Left lung (tissue), 10 donors: ENCODE measurements around the gene MRPS21. TPM values are rescaled to one million over a fixed set of nuclear protein-coding genes. Genes with fewer than 3 reads are reported as not detected.

Experiments used
- ATAC-seq: fragments of 200-7000 bp; cut with Tn5 transposase; one replicate; pipeline ENCODE4 v1.9.1; 2020; ENCODE audit warnings: moderate library complexity
- DNase-seq, 4 donors: peaks; one replicate each; pipeline ENCODE4 v3.0.0-alpha.2; 2013 to 2020
- H3K27ac ChIP-seq, 2 donors: fragments of 200-600 bp; sonication (generic) in 1 of 2; one replicate each; pipeline versions ENCODE4 v1.5.0 to v1.8.0; 2020 to 2021
- H3K27me3 ChIP-seq, 2 donors: fragments of 200-600 bp; sonication (generic) in 1 of 2; one replicate each; pipeline versions ENCODE4 v1.5.0 to v1.8.0; 2020 to 2021
- H3K36me3 ChIP-seq, 2 donors: fragments of 200-600 bp; sonication (generic) in 1 of 2; one replicate each; pipeline versions ENCODE4 v1.5.0 to v1.8.0; 2020 to 2021
- H3K4me1 ChIP-seq, 2 donors: fragments of 200-600 bp; one replicate each; pipeline ENCODE4 v1.8.0; 2021
- H3K4me3 ChIP-seq, 2 donors: fragments of 200-600 bp; sonication (generic) in 1 of 2; one replicate each; pipeline versions ENCODE4 v1.5.0 to v1.8.0; 2020 to 2021; ENCODE audit warnings: mild to moderate bottlenecking in 1 of 2
- H3K9me3 ChIP-seq, 2 donors: fragments of 200-600 bp; sonication (generic) in 1 of 2; one replicate each; pipeline versions ENCODE4 v1.5.0 to v1.8.0; 2020 to 2021
- CTCF ChIP-seq, 2 donors: fragments of 200-600 bp; sonication (generic) in 1 of 2; IDR thresholded peaks; one replicate each; pipeline versions ENCODE4 v1.5.0 to v1.8.0; 2021; ENCODE audit warnings: antibody characterized with exemption in 2 of 2
- intact Hi-C, 2 donors: fragments of 100-400 bp; cut with DNase I; formaldehyde crosslinking; loops; one replicate each; pipeline versions ENCODE4 v1.11.2 to v1.14.2; 2022
- polyA plus RNA-seq, 6 donors: library from polyadenylated mRNA; unstranded; fragments of 120-200 nt; gene quantifications; one replicate each; pipeline ENCODE4 v1.2.1, GENCODE V29; 2013; ENCODE audit not compliant: insufficient read length in 6 of 6
- total RNA-seq, 2 donors: library from RNA; stranded (reverse); fragmentation: NEBNext Ultra II Directional; extraction: Animal tissue kit (Norgen Biotek cat#: 25700); gene quantifications; one replicate each; pipeline ENCODE4 v1.2.1, GENCODE V29; 2021
- donor health status: DM: no; HTN: yes; CAD: no.
- donor health status: DM: no; HTN: no; CAD: no.

The MRPS21 gene
- total and polyA plus RNA-seq, 8 donors = 44.2 to 66.2 (median 56.2) TPM

- H3K4me3 ChIP-seq = no peak overlapping the region
- no peaks in the 10 kb centered on the region for H3K9me3 ChIP-seq
- peaks cover 0 to 35% of the 10 kb centered on the region in 2 donors for H3K27me3 ChIP-seq
- H3K27ac ChIP-seq = no peak overlapping the region
- TF ChIP-seq CTCF (IDR thresholded peaks at IDR 0.05) = no peak
- intact Hi-C loops = no loop called here
- DNase-seq (no peak), ATAC-seq (no peak)
- peaks cover 0 to 24% of the 10 kb centered on the region in 2 donors for H3K4me1 ChIP-seq
- no peaks in the 10 kb centered on the region for H3K36me3 ChIP-seq
Measured at GRCh38 chr1:150256554-150257341, 36.9 kb upstream of the MRPS21 start.

GRCh38 chr1:150257624-150258585 is 35.8 kb upstream of the MRPS21 start, which contains the start of gene CA14:
CA14 (plus strand) TSS chr1:150257774; CDS start chr1:150258129, 355 bp downstream.
- Histone ChIP-seq H3K27ac (no peak within 1 kb of the TSS), H3K27me3 (peaks cover 0 to 35% of the 10 kb centered on the region in 2 donors), H3K36me3 (no peaks in the 10 kb centered on the region), H3K4me3 (no peak within 1 kb of the TSS), H3K9me3 (no peaks in the 10 kb centered on the region), H3K4me1 (peaks cover 0 to 24% of the 10 kb centered on the region in 2 donors)
- DNase-seq (no peak), ATAC-seq (no peak)
- TF ChIP-seq CTCF (IDR thresholded peaks at IDR 0.05) = no peak
- intact Hi-C loops = no loop called here

GRCh38 chr1:150259217-150259616 is 34.4 kb upstream of the MRPS21 start:
- Histone ChIP-seq H3K36me3 (peaks cover 0 to 4% of the 10 kb centered on the region in 2 donors), H3K27me3 (peaks cover 0 to 35% of the 10 kb centered on the region in 2 donors), H3K4me1 (peaks cover 0 to 24% of the 10 kb centered on the region in 2 donors), H3K9me3 (no peaks in the 10 kb centered on the region), H3K27ac (peak overlapping the region in 1 of 2 donors; percentile 56), H3K4me3 (no peak overlapping the region)
- ATAC-seq (peak; percentile 15), DNase-seq (peak in 1 of 4 donors; percentile 37)
- intact Hi-C loops = no loop called here
- no peak for TF ChIP-seq CTCF (IDR thresholded peaks at IDR 0.05)

- H3K36me3 ChIP-seq = peaks cover 0 to 12% of the 10 kb centered on the region in 2 donors
- no peaks in the 10 kb centered on the region for H3K9me3 ChIP-seq
- peak in 2 of 4 donors; percentile 79 to 82 for DNase-seq
- H3K27ac ChIP-seq = peak overlapping the region; percentile 16 to 56
- no peak for TF ChIP-seq CTCF (IDR thresholded peaks at IDR 0.05)
- ATAC-seq = peak; percentile 85
- no peak overlapping the region for H3K4me3 ChIP-seq
- intact Hi-C loops = no loop called here
- peaks cover 0 to 24% of the 10 kb centered on the region in 2 donors for H3K4me1 ChIP-seq
- H3K27me3 ChIP-seq = peaks cover 0 to 35% of the 10 kb centered on the region in 2 donors
Measured at GRCh38 chr1:150259758-150260669, 33.6 kb upstream of the MRPS21 start.
